Thymus (tissue), 11 donors: Measurements from ENCODE around the gene PDE7B. TPM values are rescaled to one million over a fixed set of nuclear protein-coding genes. Genes with fewer than 3 reads are reported as not detected.

Source experiments
- DNase-seq, 9 donors: peaks; one replicate each; pipeline ENCODE4 v3.0.0-alpha.2; 2013; ENCODE audit warnings: low spot score in 9 of 9, low read depth in 6 of 9, missing footprints in 1 of 9
- H3K27ac ChIP-seq, 2 donors: one replicate each; pipeline ENCODE4 v1.5.1; 2013; ENCODE audit warnings: control low read depth in 1 of 2, low read depth in 1 of 2, low read length in 1 of 2, mild to moderate bottlenecking in 1 of 2, moderate library complexity in 1 of 2
- H3K27me3 ChIP-seq, 2 donors: one replicate each; pipeline ENCODE4 v1.5.1; 2013; ENCODE audit warnings: low read length in 1 of 2; ENCODE audit not compliant: control insufficient read depth in 2 of 2, insufficient read depth in 1 of 2
- H3K36me3 ChIP-seq, 2 donors: one replicate each; pipeline ENCODE4 v1.5.1; 2013; ENCODE audit warnings: low read length in 1 of 2, mild to moderate bottlenecking in 1 of 2, moderate library complexity in 1 of 2; ENCODE audit not compliant: control insufficient read depth in 2 of 2, insufficient read depth in 2 of 2
- H3K4me1 ChIP-seq, 2 donors: one replicate each; pipeline ENCODE4 v1.5.1; 2013; ENCODE audit warnings: low read length in 2 of 2; ENCODE audit not compliant: control insufficient read depth in 2 of 2, insufficient read depth in 2 of 2
- H3K4me3 ChIP-seq, 2 donors: one replicate each; pipeline ENCODE4 v1.5.1; 2013; ENCODE audit warnings: low read length in 2 of 2, control low read depth in 1 of 2, mild to moderate bottlenecking in 1 of 2
- H3K9me3 ChIP-seq, 2 donors: one replicate each; pipeline ENCODE4 v1.5.1; 2013; ENCODE audit warnings: low read length in 1 of 2, mild to moderate bottlenecking in 1 of 2; ENCODE audit not compliant: control insufficient read depth in 2 of 2, insufficient read depth in 1 of 2
- WGBS: extraction: QIAGEN DNeasy Blood & Tissue Kit; methylation state at CpG from one replicate; pipeline ENCODE4 v1.1.7; 2013; 5-methylcytosine and 5-hydroxymethylcytosine counted together
- polyA plus RNA-seq: library from polyadenylated mRNA; stranded (reverse); fragments of 200-250 nt; gene quantifications from one replicate; pipeline ENCODE4 v1.2.3, GENCODE V29; 2013
- total RNA-seq: library from RNA; stranded (reverse); fragments of 120-200 nt; gene quantifications from one replicate; pipeline ENCODE4 v1.2.4, GENCODE V29; 2013
- donor health status: healthy.

Gene PDE7B
- total and polyA plus RNA-seq, 2 donors, result 4.4 to 5.8 TPM

GRCh38 chr6:136063096-136063495 is 211.6 kb downstream of the PDE7B start:
- WGBS, result 95% methylated on average over 3 of the region's 3 CpGs
- DNase-seq, result no peak

GRCh38 chr6:136066005-136066404 is 214.5 kb downstream of the PDE7B start:
- Histone ChIP-seq H3K9me3 (no peaks in the 10 kb centered on the region), H3K4me3 (no peak overlapping the region), H3K27me3 (no peaks in the 10 kb centered on the region), H3K36me3 (no peaks in the 10 kb centered on the region), H3K4me1 (no peaks in the 10 kb centered on the region), H3K27ac (no peak overlapping the region)
- DNase-seq, result no peak
- WGBS, result 98% methylated on average over 3 of the region's 3 CpGs

More at GRCh38 chr6:136063096-136063495, 211.6 kb downstream of the PDE7B start:
- Histone ChIP-seq H3K4me3 (no peak overlapping the region), H3K4me1 (no peaks in the 10 kb centered on the region), H3K27me3 (no peaks in the 10 kb centered on the region), H3K9me3 (no peaks in the 10 kb centered on the region), H3K27ac (no peak overlapping the region), H3K36me3 (no peaks in the 10 kb centered on the region)

- WGBS, result 97% methylated on average over 10 of the region's 10 CpGs
- Histone ChIP-seq H3K27me3 (no peaks in the 10 kb centered on the region), H3K9me3 (no peaks in the 10 kb centered on the region), H3K36me3 (no peaks in the 10 kb centered on the region), H3K4me1 (no peaks in the 10 kb centered on the region), H3K27ac (no peak overlapping the region), H3K4me3 (no peak overlapping the region)
- DNase-seq, result no peak
Measured at GRCh38 chr6:136067731-136068341, 216.3 kb downstream of the PDE7B start.

DNA sequence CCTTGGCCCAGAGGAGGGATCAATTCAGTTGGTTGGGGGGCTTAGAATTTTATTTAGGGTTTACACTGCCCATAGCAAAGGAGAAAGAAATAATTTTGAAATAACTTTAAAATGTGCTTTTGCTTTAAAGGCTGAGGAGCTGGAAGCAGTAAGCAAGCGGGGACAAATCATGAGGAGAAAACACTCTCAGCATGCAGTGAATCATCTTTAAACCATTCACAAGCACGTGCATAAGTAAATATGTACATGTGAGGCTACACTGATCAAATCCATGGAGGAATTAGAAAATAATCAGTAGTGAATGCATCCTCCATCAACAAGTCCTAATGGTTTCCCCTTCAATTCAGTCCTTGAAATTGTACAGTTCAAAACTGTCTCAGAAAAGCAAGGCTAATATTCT is 217.6 kb downstream of the PDE7B start:
- no peak for DNase-seq
- no peaks in the 10 kb centered on the region for H3K36me3 ChIP-seq

DNA sequence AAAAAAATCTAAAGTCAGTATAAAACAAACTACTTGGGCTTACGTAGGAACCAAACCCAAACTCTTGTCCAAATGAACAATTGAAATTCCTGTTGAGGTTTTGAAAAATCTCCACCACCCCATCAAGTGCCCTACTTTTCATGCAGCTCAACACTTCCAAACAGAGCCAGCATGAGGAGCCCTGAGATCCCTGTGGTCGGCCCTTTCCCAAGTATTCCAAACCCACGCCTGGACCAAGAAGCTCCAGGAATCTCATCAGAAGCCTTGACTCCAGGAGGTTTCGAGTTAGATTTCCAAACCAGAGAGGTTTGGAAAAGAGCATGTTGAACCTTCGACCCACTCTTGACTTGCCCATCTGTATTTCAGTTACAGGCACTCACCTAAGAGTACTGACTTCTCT is 219.3 kb downstream of the PDE7B start:
- Histone ChIP-seq H3K27me3 (no peaks in the 10 kb centered on the region), H3K27ac (no peak overlapping the region), H3K36me3 (no peaks in the 10 kb centered on the region), H3K4me3 (no peak overlapping the region), H3K9me3 (no peaks in the 10 kb centered on the region), H3K4me1 (no peaks in the 10 kb centered on the region)
- WGBS, result 98% methylated on average over 5 of the region's 5 CpGs
- DNase-seq, result no peak

More for the DNA sequence above, 217.6 kb downstream of the PDE7B start:
- Histone ChIP-seq H3K27ac (no peak overlapping the region), H3K4me3 (no peak overlapping the region), H3K27me3 (no peaks in the 10 kb centered on the region), H3K4me1 (no peaks in the 10 kb centered on the region), H3K9me3 (no peaks in the 10 kb centered on the region)
- WGBS, result 98% methylated on average over 2 of the region's 2 CpGs

- Histone ChIP-seq H3K4me3 (no peak overlapping the region), H3K27ac (no peak overlapping the region), H3K4me1 (no peaks in the 10 kb centered on the region), H3K9me3 (no peaks in the 10 kb centered on the region), H3K27me3 (no peaks in the 10 kb centered on the region), H3K36me3 (no peaks in the 10 kb centered on the region)
- DNase-seq, result no peak
- WGBS, result 97% methylated on average over 7 of the region's 7 CpGs
Measured at GRCh38 chr6:136072691-136073090, 221.2 kb downstream of the PDE7B start.

DNA sequence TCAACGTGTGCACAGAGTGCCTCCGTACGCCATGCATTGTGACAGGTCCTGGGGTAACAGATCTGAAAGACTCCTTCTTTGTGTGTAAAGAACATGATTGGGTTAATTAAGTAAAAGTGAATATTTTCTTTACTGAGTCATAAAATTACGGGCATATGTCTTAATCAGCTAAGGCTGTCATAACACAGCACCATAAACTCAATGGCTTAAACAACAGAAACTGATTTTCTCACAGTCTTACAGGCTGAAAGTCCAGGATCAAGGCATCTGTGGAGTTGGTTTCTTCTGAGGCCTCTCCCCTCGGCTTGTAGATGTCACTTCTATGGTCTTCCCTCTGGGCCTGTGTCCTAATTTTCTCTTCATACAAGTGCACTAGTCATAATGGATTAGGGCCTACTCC is 221.7 kb downstream of the PDE7B start:
- H3K9me3 ChIP-seq, result no peaks in the 10 kb centered on the region
- H3K4me3 ChIP-seq, result no peak overlapping the region
- H3K4me1 ChIP-seq, result no peaks in the 10 kb centered on the region
- DNase-seq, result no peak
- WGBS, result 97% methylated on average over 5 of the region's 5 CpGs
- H3K36me3 ChIP-seq, result no peaks in the 10 kb centered on the region
- H3K27ac ChIP-seq, result no peak overlapping the region
- H3K27me3 ChIP-seq, result no peaks in the 10 kb centered on the region

DNA sequence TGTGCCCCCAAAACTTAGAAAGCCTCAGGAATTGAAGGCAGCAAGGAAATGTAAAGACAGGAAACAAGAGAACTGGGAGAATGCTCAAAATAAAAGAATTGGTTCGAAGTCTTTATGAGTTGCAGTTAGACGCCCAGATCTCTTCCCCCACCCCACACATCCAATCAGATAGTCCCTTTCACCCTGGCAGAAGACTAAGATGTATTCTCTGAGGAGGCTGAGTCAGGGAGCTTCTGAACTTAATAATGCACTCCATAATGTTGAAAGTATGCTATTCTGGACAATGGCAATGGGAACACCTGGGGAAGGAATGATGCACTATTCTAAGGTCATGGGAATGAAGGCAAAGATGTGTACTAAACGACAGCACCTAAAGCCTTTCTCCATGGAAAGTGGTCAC is 225.0 kb downstream of the PDE7B start:
- Histone ChIP-seq H3K27me3 (no peaks in the 10 kb centered on the region), H3K27ac (no peak overlapping the region), H3K36me3 (no peaks in the 10 kb centered on the region), H3K4me1 (no peaks in the 10 kb centered on the region), H3K9me3 (no peaks in the 10 kb centered on the region), H3K4me3 (no peak overlapping the region)
- DNase-seq, result no peak
- 96% methylated on average over 3 of the region's 3 CpGs for WGBS

DNA sequence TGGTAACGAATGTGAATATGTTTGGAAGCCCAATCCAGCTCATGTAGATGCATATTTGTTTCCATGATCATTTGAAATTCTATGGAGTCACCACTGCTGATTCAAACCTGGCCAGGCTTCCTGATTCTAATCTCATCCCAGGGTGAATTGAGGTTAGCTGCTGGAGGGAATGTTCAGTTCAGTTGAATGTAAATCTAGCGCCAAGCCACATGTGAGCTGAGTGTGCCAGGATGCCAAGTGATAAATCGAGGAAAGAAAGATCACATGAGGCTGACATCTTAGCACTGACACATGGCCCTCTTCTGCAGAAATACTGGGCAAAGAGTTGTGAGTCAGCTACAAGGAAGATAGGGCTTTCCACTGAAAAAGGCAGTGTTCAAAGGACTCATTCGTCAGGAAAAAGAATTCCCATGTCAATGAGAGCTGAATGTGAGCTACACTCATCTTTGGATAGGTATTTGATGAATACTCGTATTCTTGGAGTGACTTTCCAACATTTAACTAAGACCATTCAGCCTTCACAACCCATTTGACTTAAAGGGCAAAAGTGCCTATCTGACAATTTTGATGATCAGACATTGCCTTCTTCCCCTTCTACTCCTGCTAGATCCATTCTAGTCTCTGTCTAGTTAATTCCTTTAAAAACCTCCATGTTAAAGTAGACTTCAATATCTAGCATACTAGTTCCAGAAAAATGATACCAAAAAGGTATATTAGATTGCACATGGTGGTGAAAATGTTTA is 226.5 kb downstream of the PDE7B start:
- Histone ChIP-seq H3K9me3 (no peaks in the 10 kb centered on the region), H3K4me1 (no peaks in the 10 kb centered on the region), H3K27me3 (no peaks in the 10 kb centered on the region), H3K4me3 (no peak overlapping the region), H3K27ac (no peak overlapping the region), H3K36me3 (no peaks in the 10 kb centered on the region)
- DNase-seq, result no peak
- 90% methylated on average over 5 of the region's 5 CpGs for WGBS
